GM18858 (cell line): ENCODE measurements around the gene F11.
"Not testable (repeated sequence)": the region's sequence is repeated elsewhere in the genome, so short reads cannot be mapped to it uniquely, and the experiment has no call there.

Experiments
- ATAC-seq: cut with Tn5 transposase; IDR thresholded peaks from one replicate; pipeline ENCODE4 v1.9.1; 2021; ENCODE audit not compliant: unreplicated experiment

Gene F11

GRCh38 chr4:186249785-186250754 is 15.9 kb upstream of the F11 start:
- no peak for ATAC-seq

- no peak for ATAC-seq
Observed at GRCh38 chr4:186250760-186251159, 15.2 kb upstream of the F11 start.

- no peak for ATAC-seq
Observed at GRCh38 chr4:186255122-186255521, 10.9 kb upstream of the F11 start.

GRCh38 chr4:186258216-186258811 is 7.7 kb upstream of the F11 start:
- no peak for ATAC-seq

DNA sequence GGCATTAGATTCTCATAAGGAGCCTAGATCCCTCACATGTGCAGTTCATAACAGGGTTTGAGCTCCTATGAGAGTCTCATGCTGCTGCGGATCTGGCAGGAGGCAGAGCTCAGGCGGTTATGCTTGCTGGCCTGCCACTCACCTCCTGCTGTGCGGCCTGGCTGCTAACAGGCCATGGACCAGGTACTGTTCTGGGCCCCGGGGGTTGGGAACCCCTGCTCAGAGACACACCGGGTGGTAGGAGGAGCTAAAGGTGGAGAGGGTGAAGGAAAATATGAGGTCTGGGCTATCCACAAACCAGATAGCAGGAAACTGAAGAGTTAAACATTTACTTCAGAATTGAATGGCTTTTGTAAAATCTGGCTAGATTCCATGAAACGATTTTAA is 5.9 kb upstream of the F11 start:
- ATAC-seq: no peak

- ATAC-seq: no peak
Observed at GRCh38 chr4:186260504-186261448, 5.2 kb upstream of the F11 start.

GRCh38 chr4:186264660-186265059 is 1.3 kb upstream of the F11 start:
- ATAC-seq: no peak

DNA sequence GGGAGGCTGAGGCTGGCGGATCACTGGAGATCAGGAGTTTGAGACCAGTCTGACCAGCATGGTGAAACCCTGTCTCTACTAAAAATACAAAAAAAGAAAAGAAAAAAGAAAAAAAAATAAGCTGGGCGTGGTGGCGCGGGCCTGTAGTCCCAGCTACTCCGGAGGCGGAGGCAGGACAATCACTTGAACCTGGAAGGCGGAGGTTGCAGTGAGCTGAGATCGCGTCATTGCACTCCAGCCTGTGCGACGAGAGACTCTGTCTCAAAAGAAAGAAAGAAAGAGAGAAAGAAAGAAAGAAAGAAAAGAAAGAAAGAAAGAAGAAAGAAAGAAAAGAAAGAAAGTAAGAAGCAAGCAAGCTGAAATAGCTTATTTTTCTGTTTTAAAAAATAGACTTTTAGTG is 739 bp upstream of the F11 start:
- not testable (repeated sequence) for ATAC-seq

DNA sequence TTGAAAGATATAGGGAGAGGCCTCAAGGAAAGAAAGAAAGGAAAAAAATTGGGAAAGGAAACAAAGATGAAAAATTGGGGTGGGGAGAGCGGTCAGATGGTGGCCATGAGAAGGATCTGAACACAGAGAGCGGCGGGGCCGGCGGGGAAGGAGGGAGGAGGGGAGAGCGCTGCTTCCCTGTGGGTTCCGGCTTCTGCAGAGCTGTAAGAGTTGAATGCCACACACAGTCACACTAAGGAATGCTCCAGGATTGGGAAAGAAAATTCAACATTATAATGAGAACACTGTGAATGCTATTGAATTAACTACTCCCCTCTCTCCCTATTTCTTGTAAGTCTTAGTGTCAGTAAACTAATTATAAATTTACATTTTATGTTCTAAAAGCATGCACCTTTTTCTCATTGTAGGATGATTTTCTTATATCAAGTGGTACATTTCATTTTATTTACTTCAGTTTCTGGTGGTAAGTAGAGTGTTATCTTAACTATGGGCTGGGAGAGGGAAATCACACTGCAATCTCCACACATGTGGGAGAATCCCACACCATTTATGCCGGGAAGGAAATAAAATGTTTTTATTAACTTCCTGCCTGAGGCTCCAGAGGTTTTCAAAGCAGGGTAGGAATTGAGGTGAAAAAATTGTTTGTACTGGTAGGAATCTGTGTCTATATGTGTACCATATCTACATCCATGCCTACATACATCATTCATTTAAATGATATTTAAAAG is 904 bp downstream of the F11 start:
- no peak for ATAC-seq

GRCh38 chr4:186271081-186271678 is 5.2 kb downstream of the F11 start:
- ATAC-seq: no peak

- no peak for ATAC-seq
Observed at GRCh38 chr4:186272699-186273391, 6.9 kb downstream of the F11 start.

GRCh38 chr4:186273392-186273789 is 7.4 kb downstream of the F11 start:
- ATAC-seq: not testable (repeated sequence)

- ATAC-seq: no peak
Observed at GRCh38 chr4:186283311-186283710, 17.3 kb downstream of the F11 start.

- ATAC-seq: no peak
Observed at GRCh38 chr4:186285147-186285546, 19.2 kb downstream of the F11 start.

DNA sequence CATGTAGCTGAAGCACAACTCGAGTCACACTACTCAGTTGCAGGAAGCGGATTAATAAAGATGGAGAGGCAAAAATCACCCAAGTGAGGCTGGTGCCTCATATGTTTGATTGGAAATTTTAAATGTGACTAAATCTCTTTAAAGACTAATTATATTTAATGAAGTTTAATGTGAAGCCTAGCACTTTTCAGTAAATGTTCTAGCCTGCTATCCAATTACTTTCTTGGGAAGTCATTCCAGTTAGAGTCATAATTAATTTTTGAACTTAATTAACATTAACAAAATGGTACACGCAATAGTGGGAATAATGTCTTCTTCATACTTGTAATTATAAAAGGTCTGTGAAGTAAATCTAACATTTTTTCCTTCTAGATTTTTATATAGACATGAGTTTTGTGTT is 20.6 kb downstream of the F11 start:
- no peak for ATAC-seq

DNA sequence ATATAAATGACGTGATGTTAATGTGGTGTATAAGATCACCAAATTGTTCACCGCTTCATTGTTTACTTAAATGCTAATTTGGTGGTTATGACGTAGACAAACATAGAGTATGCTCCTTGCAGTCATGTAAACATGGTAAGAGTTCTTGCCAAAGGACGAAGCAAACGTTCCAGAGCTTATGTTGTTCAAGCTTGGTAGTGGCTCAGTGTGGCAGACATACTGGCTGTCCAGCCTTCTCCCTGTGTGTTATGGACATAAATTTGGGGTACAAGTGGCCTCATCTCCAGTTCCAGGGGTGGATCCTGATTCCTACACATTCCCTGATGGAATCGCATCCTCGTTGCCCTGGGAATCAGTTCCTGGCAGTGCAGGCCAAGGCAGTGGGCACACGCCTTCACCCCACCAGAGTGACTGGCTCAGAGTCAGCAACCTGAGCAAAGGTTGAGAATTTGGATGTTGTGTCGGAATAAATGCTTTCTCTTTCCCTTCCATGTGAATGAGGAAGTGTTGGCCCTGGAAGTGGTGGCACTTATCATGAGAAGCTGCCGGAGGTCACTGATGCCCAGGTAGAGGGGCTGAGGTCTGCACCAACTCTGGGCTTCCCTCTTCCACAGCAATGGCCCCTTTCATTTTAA is 25.4 kb downstream of the F11 start:
- ATAC-seq: no peak

DNA sequence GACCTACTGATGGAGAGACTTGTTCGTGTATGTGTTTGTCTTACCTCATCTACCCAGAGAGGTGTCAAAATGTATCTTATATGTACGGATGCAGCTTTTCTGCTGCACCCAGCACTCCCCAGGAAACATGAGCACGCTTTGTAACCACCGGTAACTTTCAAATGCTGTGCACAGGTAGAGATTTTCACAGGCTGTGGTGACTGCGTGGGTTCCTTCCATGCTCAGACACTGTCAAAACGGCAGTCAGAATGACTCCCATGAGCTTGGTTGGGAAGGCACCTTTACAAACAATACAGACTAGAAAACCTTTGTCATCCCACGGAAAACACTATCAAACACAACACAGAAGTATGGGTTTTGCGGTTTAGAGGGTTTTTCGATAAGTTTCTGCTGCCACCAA is 28.2 kb downstream of the F11 start:
- no peak for ATAC-seq

DNA sequence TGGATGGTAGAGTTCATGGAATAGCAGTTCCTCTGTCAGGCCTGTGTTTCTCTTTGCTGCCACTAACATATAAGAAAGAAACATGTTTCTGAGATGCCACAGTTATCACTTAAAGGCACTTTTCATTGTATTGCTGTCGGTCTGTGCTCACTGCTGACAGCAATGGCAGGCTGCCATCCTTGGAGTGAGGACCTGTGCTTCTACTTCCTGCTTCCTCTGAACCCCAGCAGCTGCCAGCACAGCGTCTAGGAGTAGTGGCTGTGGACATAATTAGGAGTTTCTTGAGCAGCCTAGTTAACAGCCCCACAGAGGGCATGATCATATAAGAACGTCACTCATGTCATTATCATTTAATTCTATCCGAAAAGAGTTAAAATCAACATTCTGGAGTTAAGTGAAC is 30.5 kb downstream of the F11 start:
- no peak for ATAC-seq

DNA sequence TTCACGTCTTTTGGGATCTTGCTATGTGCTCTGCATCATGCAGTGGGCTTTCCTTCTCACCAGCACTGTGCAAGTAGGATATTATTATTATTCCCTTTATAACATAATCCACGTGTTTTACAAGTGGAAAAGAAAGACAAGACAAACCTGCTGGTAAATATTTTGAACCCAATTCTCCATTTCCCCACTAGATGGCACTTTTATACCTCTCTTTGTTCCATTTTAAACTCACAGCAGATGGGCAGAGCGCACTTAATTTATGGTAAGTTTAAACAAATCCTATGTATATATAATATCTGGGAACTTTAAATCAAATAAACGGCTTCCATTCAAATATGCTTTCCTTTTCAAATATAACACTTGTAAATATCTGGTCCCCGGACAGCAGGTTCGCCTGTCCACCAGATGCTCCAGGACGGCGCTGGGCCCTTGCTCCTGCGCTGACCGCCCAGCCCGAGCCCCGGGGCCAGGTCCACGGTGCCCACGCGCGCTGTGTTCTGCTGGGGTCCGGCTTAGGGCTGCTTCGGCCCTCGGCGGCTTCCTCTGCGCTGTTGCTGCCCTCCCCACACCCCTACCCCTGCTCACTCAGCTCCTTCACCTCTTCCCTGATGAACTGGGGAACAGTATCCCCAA is 31.1 kb downstream of the F11 start:
- ATAC-seq: peak; percentile 40
